HFFc6 (cell line): ENCODE results near the gene SIGLEC9. TPM values are rescaled to one million over a fixed set of nuclear protein-coding genes. Genes with fewer than 3 reads are reported as not detected.
A peak's percentile ranks its signal among the peaks of the same experiment; 100 is the strongest.
"Not testable (repeated sequence)": the region's sequence is repeated elsewhere in the genome, so short reads cannot be mapped to it uniquely, and the experiment has no call there.

Source experiments
- DNase-seq: peaks from one replicate; pipeline ENCODE4 v3.0.0-alpha.2; 2018
- H3K27ac Mint-ChIP-seq: 2 replicates; pipeline ENCODE4 v1.8.0; 2020; ENCODE audit warnings: mild to moderate bottlenecking, mixed read lengths
- H3K27me3 Mint-ChIP-seq: 2 replicates; pipeline ENCODE4 v1.8.0; 2021; ENCODE audit warnings: mild to moderate bottlenecking, moderate library complexity, mixed read lengths; ENCODE audit not compliant: insufficient read depth
- H3K36me3 Mint-ChIP-seq: 2 replicates; pipeline ENCODE4 v1.8.0; 2021; ENCODE audit warnings: low read depth, mixed read lengths
- H3K4me1 Mint-ChIP-seq: 2 replicates; pipeline ENCODE4 v1.8.0; 2020; ENCODE audit warnings: low read depth, mixed read lengths
- H3K4me3 Mint-ChIP-seq: 2 replicates; pipeline ENCODE4 v1.8.0; 2020; ENCODE audit warnings: mild to moderate bottlenecking, moderate library complexity, mixed read lengths
- H3K9me3 Mint-ChIP-seq: 2 replicates; pipeline ENCODE4 v1.8.0; 2020; ENCODE audit warnings: mild to moderate bottlenecking, mixed read lengths
- CTCF ChIP-seq: fragments of 200-600 bp; sonication (generic); IDR thresholded peaks from 2 replicates; pipeline ENCODE4 v1.5.0; 2021; ENCODE audit warnings: antibody characterized with exemption, mild to moderate bottlenecking
- total RNA-seq, 6 experiments: library from RNA; stranded (reverse); fragmentation: NEBNext Ultra II Directional; extraction: Animal tissue kit (Norgen Biotek cat#: 25700); gene quantifications; 2 replicates in 1 of 6; 3 replicates in 5 of 6; pipeline ENCODE4 v1.2.3, GENCODE V29; 2021

The SIGLEC9 gene
- total RNA-seq, 6 experiments from 2014 or later = not detected

- H3K4me3 Mint-ChIP-seq = no peak overlapping the region
- no peaks in the 10 kb centered on the region for H3K36me3 Mint-ChIP-seq
- peaks cover 4% of the 10 kb centered on the region for H3K27me3 Mint-ChIP-seq
- no peak for DNase-seq
- no peaks in the 10 kb centered on the region for H3K9me3 Mint-ChIP-seq
- H3K27ac Mint-ChIP-seq = peak overlapping the region; percentile 50; the same call in 1 of the 2 replicates
- TF ChIP-seq CTCF = no peak
- H3K4me1 Mint-ChIP-seq = peaks cover 14% of the 10 kb centered on the region; the same call in 1 of the 2 replicates
Observed at GRCh38 chr19:51168564-51169282, 44.0 kb downstream of the SIGLEC9 start.

- not testable (repeated sequence) for H3K36me3 Mint-ChIP-seq, H3K9me3 Mint-ChIP-seq, H3K4me1 Mint-ChIP-seq, H3K4me3 Mint-ChIP-seq, H3K27me3 Mint-ChIP-seq
- DNase-seq = peak; percentile 65
- H3K27ac Mint-ChIP-seq = 0 out of 2 replicates have a peak overlapping the region, but pooled peaks have one; percentile 50
- TF ChIP-seq CTCF = peak; percentile 88
Observed at GRCh38 chr19:51169283-51169918, 44.7 kb downstream of the SIGLEC9 start.

- no peak for DNase-seq
- peaks cover 7% of the 10 kb centered on the region; the same call in 1 of the 2 replicates for H3K4me1 Mint-ChIP-seq
- no peak for TF ChIP-seq CTCF
- H3K9me3 Mint-ChIP-seq = no peaks in the 10 kb centered on the region
- H3K4me3 Mint-ChIP-seq = no peak overlapping the region
- H3K36me3 Mint-ChIP-seq = no peaks in the 10 kb centered on the region
- H3K27ac Mint-ChIP-seq = no peak overlapping the region
- peaks cover 4% of the 10 kb centered on the region for H3K27me3 Mint-ChIP-seq
Observed at GRCh38 chr19:51172223-51172622, 47.5 kb downstream of the SIGLEC9 start.

GRCh38 chr19:51173681-51174080 is 49.0 kb downstream of the SIGLEC9 start:
- DNase-seq = no peak
- Mint-ChIP-seq H3K4me3 (no peak overlapping the region), H3K4me1 (peaks cover 4% of the 10 kb centered on the region; the same call in 1 of the 2 replicates), H3K27me3 (no peaks in the 10 kb centered on the region; the same call in 1 of the 2 replicates), H3K36me3 (no peaks in the 10 kb centered on the region), H3K27ac (no peak overlapping the region), H3K9me3 (no peaks in the 10 kb centered on the region)
- no peak for TF ChIP-seq CTCF

- no peaks in the 10 kb centered on the region for H3K4me1 Mint-ChIP-seq
- TF ChIP-seq CTCF = no peak
- no peak for DNase-seq
- H3K9me3 Mint-ChIP-seq = peaks cover 15% of the 10 kb centered on the region
- no peak overlapping the region for H3K4me3 Mint-ChIP-seq
- H3K36me3 Mint-ChIP-seq = peaks cover 7% of the 10 kb centered on the region; the same call in 1 of the 2 replicates
- H3K27me3 Mint-ChIP-seq = no peaks in the 10 kb centered on the region
- no peak overlapping the region for H3K27ac Mint-ChIP-seq
Observed at GRCh38 chr19:51179256-51179655, 54.5 kb downstream of the SIGLEC9 start.

Other genes starting within 250 kb of the SIGLEC9 start
- not detected for gene KLK4, start 213.5 kb upstream of the SIGLEC9 start, total RNA-seq
- not detected for gene KLK5, start 171.9 kb upstream of the SIGLEC9 start, total RNA-seq
- gene KLK6, start 155.3 kb upstream of the SIGLEC9 start, total RNA-seq = not detected
- gene KLK7, start 141.0 kb upstream of the SIGLEC9 start, total RNA-seq = not detected
- gene KLK8, start 123.3 kb upstream of the SIGLEC9 start, total RNA-seq = not detected
- not detected for gene KLK10, start 105.2 kb upstream of the SIGLEC9 start, total RNA-seq
- gene KLK11, start 98.3 kb upstream of the SIGLEC9 start, total RNA-seq = not detected
- gene KLK12, start 89.9 kb upstream of the SIGLEC9 start, total RNA-seq = not detected
- gene KLK13, start 59.8 kb upstream of the SIGLEC9 start, total RNA-seq = not detected
- gene KLK14, start 42.0 kb upstream of the SIGLEC9 start, total RNA-seq = under 1 TPM in 1 of 6 experiments, not detected in 5; 0.23 TPM
- gene CTU1, start 16.5 kb upstream of the SIGLEC9 start, total RNA-seq = 1 to 10 TPM; 5.0 to 8.9 (median 5.9) TPM
- gene SIGLEC7, start 17.4 kb downstream of the SIGLEC9 start, total RNA-seq = not detected
- not detected for gene CD33, start 100.2 kb downstream of the SIGLEC9 start, total RNA-seq
- gene SIGLECL1, start 126.2 kb downstream of the SIGLEC9 start, total RNA-seq = not detected
- gene IGLON5, start 186.7 kb downstream of the SIGLEC9 start, total RNA-seq = not detected
- 1 to 10 TPM in 2 of 6 experiments, under 1 TPM in 4; 0.79 to 1.6 (median 0.89) TPM for gene VSIG10L, start 217.2 kb downstream of the SIGLEC9 start, total RNA-seq
- 100 to 1,000 TPM; 109 to 157 (median 132) TPM for gene ETFB, start 241.5 kb downstream of the SIGLEC9 start, total RNA-seq
- gene CLDND2, start 244.1 kb downstream of the SIGLEC9 start, total RNA-seq = 1 to 10 TPM in 3 of 6 experiments, under 1 TPM in 3; 0.60 to 2.3 (median 0.94) TPM
- gene NKG7, start 247.7 kb downstream of the SIGLEC9 start, total RNA-seq = not detected